OCI-LY1 (cell line): ENCODE measurements around the gene CDH1.

Experiments
- H2AFZ ChIP-seq: fragments of 200-600 bp; sonication (generic), shearing (Covaris generic); 2 replicates; pipeline ENCODE4 v1.6.0; 2014; ENCODE audit warnings: antibody characterized with exemption, mild to moderate bottlenecking, low read length
- H3F3A ChIP-seq: fragments of 200-600 bp; sonication (generic), shearing (Covaris generic); 2 replicates; pipeline ENCODE4 v1.6.0; 2014; ENCODE audit warnings: mild to moderate bottlenecking, antibody characterized with exemption, low read length, moderate library complexity; ENCODE audit not compliant: insufficient read depth
- H3K27ac ChIP-seq: fragments of 200-600 bp; sonication (generic); 2 replicates; pipeline ENCODE4 v1.5.1; 2014; ENCODE audit warnings: low read length, mixed run types, mild to moderate bottlenecking, low read depth; ENCODE audit not compliant: poor library complexity, severe bottlenecking
- H3K27me3 ChIP-seq: fragments of 200-600 bp; sonication (generic); 2 replicates; pipeline ENCODE4 v1.6.0; 2014; ENCODE audit warnings: antibody characterized with exemption, mild to moderate bottlenecking, low read length, moderate library complexity; ENCODE audit not compliant: insufficient read depth
- H3K36me3 ChIP-seq: fragments of 200-600 bp; sonication (generic); 2 replicates; pipeline ENCODE4 v1.6.1; 2014; ENCODE audit warnings: mild to moderate bottlenecking, antibody characterized with exemption, low read length, moderate library complexity, mixed read lengths; ENCODE audit not compliant: insufficient read depth
- H3K4me1 ChIP-seq: fragments of 200-600 bp; sonication (generic); 2 replicates; pipeline ENCODE4 v1.5.1; 2014; ENCODE audit warnings: mild to moderate bottlenecking, low read length, moderate library complexity; ENCODE audit not compliant: insufficient read depth, severe bottlenecking
- H3K4me2 ChIP-seq: fragments of 200-600 bp; sonication (generic), shearing (Covaris generic); 2 replicates; pipeline ENCODE4 v1.6.1; 2014; ENCODE audit warnings: low read length
- H3K4me3 ChIP-seq: fragments of 200-600 bp; sonication (generic); 2 replicates; pipeline ENCODE4 v1.5.1; 2014; ENCODE audit warnings: low read length, low read depth, mild to moderate bottlenecking, mixed read lengths; ENCODE audit not compliant: poor library complexity, severe bottlenecking
- H3K79me2 ChIP-seq: fragments of 200-600 bp; shearing (Covaris generic); 2 replicates; pipeline ENCODE4 v1.6.1; 2016; ENCODE audit warnings: mixed run types, low read length, mixed read lengths; ENCODE audit not compliant: insufficient read depth
- H3K9ac ChIP-seq: fragments of 200-600 bp; sonication (generic), shearing (Covaris generic); 2 replicates; pipeline ENCODE4 v1.6.1; 2014; ENCODE audit warnings: mild to moderate bottlenecking, low read length, mixed read lengths
- H3K9me2 ChIP-seq: fragments of 200-600 bp; sonication (generic), shearing (Covaris generic); 2 replicates; pipeline ENCODE4 v1.6.1; 2014; ENCODE audit warnings: low read depth, mild to moderate bottlenecking, low read length, mixed read lengths
- H3K9me3 ChIP-seq: fragments of 200-600 bp; shearing (Covaris generic); 2 replicates; pipeline ENCODE4 v1.6.1; 2014; ENCODE audit warnings: low read length, mixed read lengths
- H4K20me1 ChIP-seq: fragments of 200-600 bp; sonication (generic), shearing (Covaris generic); 2 replicates; pipeline ENCODE4 v1.6.0; 2016; ENCODE audit warnings: mild to moderate bottlenecking, low read length; ENCODE audit not compliant: insufficient read depth
- EZH2 ChIP-seq: fragments of 200-600 bp; sonication (generic), shearing (Covaris generic); IDR thresholded peaks from 2 replicates; pipeline ENCODE4 v1.8.0; 2017; ENCODE audit warnings: borderline replicate concordance, mixed run types, mild to moderate bottlenecking, antibody characterized with exemption, low read length, moderate library complexity, mixed read lengths
- TF ChIP-seq, protein P1 (sequence below): fragments of 200-600 bp; sonication (generic), shearing (Covaris generic); IDR thresholded peaks from 2 replicates; pipeline ENCODE4 v1.5.1; 2017; ENCODE audit warnings: mild to moderate bottlenecking, antibody characterized with exemption, low read length, moderate library complexity, mixed read lengths

The CDH1 gene

DNA sequence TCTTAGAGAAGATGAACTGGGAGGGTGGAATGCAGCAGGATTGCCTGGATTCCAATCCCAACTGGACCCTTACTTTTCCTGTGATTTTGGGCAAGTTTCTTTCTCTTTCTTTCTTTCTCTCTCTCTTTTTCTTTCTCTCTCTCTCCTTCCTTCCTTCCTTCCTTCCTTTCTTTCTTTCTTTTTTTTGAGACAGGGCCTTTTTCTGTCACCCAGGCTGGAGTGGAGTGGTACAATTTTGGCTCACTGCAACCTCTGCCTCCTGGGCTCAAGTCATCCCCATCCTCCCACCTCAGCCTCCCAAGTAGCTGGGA is 20.5 kb downstream of the CDH1 start:
- no peak overlapping the region for H3K27ac ChIP-seq
- H3K4me3 ChIP-seq: no peak overlapping the region
- no peak overlapping the region for H2AFZ ChIP-seq
- H3K27me3 ChIP-seq: peaks cover 5% of the 10 kb centered on the region; the same call in 1 of the 2 replicates
- no peaks in the 10 kb centered on the region for H3K36me3 ChIP-seq
- H3K9ac ChIP-seq: no peak overlapping the region
- H3K79me2 ChIP-seq: no peaks in the 10 kb centered on the region
- no peaks in the 10 kb centered on the region for H3K4me1 ChIP-seq
- H4K20me1 ChIP-seq: no peaks in the 10 kb centered on the region
- no peaks in the 10 kb centered on the region for H3K9me2 ChIP-seq
- TF ChIP-seq, protein P1, sequence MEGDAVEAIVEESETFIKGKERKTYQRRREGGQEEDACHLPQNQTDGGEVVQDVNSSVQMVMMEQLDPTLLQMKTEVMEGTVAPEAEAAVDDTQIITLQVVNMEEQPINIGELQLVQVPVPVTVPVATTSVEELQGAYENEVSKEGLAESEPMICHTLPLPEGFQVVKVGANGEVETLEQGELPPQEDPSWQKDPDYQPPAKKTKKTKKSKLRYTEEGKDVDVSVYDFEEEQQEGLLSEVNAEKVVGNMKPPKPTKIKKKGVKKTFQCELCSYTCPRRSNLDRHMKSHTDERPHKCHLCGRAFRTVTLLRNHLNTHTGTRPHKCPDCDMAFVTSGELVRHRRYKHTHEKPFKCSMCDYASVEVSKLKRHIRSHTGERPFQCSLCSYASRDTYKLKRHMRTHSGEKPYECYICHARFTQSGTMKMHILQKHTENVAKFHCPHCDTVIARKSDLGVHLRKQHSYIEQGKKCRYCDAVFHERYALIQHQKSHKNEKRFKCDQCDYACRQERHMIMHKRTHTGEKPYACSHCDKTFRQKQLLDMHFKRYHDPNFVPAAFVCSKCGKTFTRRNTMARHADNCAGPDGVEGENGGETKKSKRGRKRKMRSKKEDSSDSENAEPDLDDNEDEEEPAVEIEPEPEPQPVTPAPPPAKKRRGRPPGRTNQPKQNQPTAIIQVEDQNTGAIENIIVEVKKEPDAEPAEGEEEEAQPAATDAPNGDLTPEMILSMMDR: no peak
- TF ChIP-seq EZH2: no peak
- H3K9me3 ChIP-seq: no peaks in the 10 kb centered on the region
- no peaks in the 10 kb centered on the region for H3F3A ChIP-seq
- H3K4me2 ChIP-seq: no peak overlapping the region

DNA sequence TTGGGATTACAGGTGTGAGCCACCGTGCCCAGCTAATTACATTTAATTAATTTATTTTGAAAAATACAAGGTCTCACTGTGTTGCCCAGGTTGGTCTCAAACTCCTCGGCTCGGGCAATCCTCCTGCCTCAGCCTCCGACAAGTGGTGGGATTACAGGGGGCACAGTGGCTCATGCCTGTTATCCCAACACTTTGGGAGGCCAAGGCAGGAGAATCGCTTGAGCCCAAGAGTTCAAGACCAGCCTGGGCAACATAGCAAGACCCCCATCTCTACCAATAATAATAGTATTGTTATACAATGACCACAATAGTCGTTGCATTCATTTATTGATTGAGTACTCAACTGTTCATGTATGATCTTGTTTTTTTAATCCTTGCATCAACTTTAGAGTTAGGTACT is 22.0 kb downstream of the CDH1 start:
- Histone ChIP-seq H3K4me2 (no peak overlapping the region), H3K9me3 (no peaks in the 10 kb centered on the region), H3K27me3 (peaks cover 5% of the 10 kb centered on the region), H3K4me1 (no peaks in the 10 kb centered on the region), H3K36me3 (no peaks in the 10 kb centered on the region), H4K20me1 (no peaks in the 10 kb centered on the region), H3F3A (no peaks in the 10 kb centered on the region), H3K27ac (no peak overlapping the region), H3K4me3 (no peak overlapping the region), H3K79me2 (no peaks in the 10 kb centered on the region), H2AFZ (no peak overlapping the region), H3K9me2 (no peaks in the 10 kb centered on the region), H3K9ac (no peak overlapping the region)
- TF ChIP-seq EZH2: no peak
- TF ChIP-seq, protein P1: no peak

DNA sequence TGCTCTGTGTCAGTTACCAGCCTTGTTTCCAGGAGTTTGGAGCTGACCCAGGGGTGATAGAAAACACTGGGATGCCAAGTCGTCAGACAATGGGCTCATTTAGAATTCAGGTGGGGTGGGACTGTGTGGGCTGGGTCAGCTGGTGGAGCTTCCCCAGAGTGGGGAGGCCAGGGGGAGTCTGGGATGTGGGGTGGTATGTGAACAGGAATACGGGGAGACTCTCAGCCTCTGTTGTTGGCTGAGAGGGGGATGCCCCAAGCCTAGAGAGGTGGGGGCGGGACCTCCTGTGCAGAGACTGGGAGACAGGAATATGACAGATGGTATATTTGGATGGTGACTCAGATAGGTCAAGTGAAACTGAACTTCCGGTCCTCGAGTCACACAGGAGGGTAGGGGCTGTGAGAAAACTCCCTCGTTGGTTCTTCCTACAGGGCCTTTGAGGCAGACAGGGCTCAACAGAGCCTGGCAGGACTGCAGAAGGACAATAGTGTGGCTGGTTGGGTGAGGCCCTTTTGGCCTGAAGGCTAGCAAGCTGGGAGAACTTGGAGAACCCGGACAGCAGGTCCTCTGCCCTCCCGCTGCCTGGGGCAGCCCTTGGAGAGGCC is 23.7 kb downstream of the CDH1 start:
- no peak overlapping the region for H3K9ac ChIP-seq
- H3K4me2 ChIP-seq: no peak overlapping the region
- TF ChIP-seq, protein P1: no peak
- TF ChIP-seq EZH2: no peak
- H3K27ac ChIP-seq: no peak overlapping the region
- no peak overlapping the region for H2AFZ ChIP-seq
- H3K4me1 ChIP-seq: no peaks in the 10 kb centered on the region
- no peaks in the 10 kb centered on the region for H3K36me3 ChIP-seq
- peaks cover 5% of the 10 kb centered on the region for H3K27me3 ChIP-seq
- no peaks in the 10 kb centered on the region for H3F3A ChIP-seq
- no peaks in the 10 kb centered on the region for H3K9me2 ChIP-seq
- H4K20me1 ChIP-seq: no peaks in the 10 kb centered on the region
- no peak overlapping the region for H3K4me3 ChIP-seq
- no peaks in the 10 kb centered on the region for H3K79me2 ChIP-seq
- no peaks in the 10 kb centered on the region for H3K9me3 ChIP-seq
